ENCODE data around the gene AP1M2.

AP1M2 gene

DNA sequence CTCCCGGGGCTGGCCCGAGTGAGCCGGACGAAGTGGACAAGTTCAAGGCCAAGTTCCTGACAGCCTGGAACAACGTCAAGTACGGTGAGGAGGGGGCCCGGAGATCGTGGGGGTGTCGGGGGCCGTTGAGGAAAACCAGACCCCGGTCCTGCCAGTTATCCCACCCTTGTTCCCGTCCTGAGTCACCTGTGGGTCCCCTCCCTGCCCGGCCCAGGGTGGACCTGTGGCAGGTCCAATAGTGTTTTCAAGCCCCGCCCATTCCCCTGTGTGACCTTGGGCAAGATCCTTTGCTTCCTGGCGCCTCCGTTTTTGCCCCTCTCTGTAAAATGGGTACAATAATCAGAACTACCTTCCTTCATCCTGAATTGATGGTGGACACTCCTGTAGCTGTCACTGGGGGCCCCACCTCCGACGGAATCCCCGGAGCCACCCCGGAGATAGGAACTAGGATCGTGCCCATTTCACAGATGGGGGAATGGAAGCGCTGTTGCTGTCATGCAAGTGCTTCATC is 42.8 kb downstream of the AP1M2 start:
- TF ChIP-seq GATA3 (IDR thresholded peaks at IDR 0.05; ENCODE audit: low read depth, low read length) (no peak), GATA2 (IDR thresholded peaks at IDR 0.05; ENCODE audit: low read depth, low read length) (no peak)

DNA sequence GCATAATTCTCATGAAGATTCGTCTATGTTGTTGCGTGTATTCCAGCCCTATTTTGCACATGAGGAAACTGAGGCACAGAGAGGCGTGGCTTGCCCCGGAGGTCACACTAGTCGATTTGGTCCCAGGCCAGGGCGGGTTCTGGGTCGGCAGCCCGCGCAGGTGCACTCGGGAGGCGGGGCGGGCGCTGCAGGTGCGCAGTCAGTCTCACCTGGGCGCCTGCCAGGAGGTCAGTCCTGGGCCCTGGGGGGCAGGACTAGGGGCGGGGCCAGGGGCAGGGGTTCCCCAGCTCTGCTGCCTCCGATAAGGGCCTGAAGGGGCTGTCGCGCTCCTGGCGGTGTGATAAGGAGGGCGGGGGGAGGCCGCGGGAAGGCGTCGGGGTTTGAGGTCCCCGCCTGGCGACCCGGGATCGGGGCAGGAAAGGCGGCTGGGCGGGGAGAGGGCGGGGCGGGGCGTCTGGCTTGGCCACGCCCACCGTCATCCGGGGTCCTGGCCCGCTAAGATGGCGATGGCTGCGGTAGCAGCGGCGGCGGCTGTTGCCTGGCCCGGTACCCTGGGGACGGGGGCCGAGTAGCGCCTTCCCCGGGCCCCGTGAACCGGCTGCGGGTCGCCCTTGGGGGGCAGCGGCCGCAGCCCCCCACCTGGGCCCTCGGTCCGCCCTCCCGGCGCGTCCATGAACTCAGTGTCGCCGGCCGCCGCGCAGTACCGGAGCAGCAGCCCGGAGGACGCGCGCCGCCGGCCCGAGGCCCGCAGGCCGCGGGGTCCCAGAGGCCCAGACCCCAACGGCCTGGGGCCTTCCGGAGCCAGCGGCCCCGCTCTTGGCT is 43.5 kb downstream of the AP1M2 start, which contains the start of gene ATG4D:
ATG4D (plus strand) TSS at position 485 of the 822 bp plus-strand sequence; CDS start at position 672, 187 bp downstream.
- TF ChIP-seq GATA3 (IDR thresholded peaks at IDR 0.05; ENCODE audit: low read depth, low read length) (no peak), GATA2 (IDR thresholded peaks at IDR 0.05; ENCODE audit: low read depth, low read length) (no peak)

DNA sequence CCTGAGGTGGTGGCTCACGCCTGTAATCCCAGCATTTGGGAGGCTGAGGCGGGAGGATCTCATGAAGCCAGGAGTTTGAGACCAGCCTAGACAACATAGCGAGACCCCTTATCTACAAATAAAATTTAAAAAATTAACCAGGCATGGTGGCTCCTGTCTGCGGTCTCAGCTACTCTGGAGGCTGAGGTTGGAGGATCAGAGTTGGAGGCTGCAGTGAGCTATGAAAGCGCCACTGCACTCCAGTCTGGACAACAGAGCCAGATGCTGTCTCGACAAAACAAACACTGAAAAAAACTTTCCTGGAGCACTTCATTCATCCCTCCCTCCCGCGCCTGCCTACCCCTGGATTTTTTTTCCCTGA is 44.1 kb downstream of the AP1M2 start:
- TF ChIP-seq GATA3 (IDR thresholded peaks at IDR 0.05; ENCODE audit: low read depth, low read length) (no peak), GATA2 (IDR thresholded peaks at IDR 0.05; ENCODE audit: low read depth, low read length) (no peak)

DNA sequence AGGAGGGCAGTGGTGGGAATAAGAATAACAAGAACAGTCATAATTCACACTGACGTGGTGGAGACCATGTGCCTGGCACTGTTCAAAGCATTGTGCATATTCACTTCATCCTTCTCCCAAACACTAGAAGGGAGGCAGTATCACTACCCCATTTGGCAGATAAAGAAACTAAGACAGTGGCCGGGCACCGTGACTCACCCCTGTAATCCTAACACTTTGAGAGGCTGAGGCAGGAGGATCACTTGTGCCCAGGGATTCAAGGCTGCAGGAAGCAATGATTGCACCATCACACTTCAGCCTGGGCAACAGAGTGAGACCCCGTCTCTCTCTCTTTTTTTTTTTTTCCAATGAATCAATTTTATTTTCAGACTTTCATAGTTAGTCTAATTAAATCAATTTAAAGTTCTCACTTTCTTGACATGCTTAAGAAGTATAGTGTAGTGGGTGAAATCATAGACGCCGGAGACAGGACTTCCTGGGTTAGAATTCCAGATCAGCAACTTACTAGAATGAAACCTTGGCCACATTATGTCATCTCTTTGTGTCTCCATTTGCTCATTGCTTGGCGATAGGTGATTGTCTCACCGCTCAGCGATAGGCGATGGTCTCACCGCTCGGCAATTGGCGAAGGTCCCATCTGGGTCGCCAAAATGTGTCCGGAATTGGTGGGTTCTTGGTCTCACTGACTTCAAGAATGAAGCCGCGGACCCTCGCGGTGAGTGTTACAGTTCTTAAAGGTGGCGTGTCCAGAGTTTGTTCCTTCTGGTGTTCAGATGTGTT is 48.7 kb downstream of the AP1M2 start:
- TF ChIP-seq GATA3 (IDR thresholded peaks at IDR 0.05; ENCODE audit: low read depth, low read length) = no peak
- TF ChIP-seq GATA2 (IDR thresholded peaks at IDR 0.05; ENCODE audit: low read depth, low read length) = no peak

DNA sequence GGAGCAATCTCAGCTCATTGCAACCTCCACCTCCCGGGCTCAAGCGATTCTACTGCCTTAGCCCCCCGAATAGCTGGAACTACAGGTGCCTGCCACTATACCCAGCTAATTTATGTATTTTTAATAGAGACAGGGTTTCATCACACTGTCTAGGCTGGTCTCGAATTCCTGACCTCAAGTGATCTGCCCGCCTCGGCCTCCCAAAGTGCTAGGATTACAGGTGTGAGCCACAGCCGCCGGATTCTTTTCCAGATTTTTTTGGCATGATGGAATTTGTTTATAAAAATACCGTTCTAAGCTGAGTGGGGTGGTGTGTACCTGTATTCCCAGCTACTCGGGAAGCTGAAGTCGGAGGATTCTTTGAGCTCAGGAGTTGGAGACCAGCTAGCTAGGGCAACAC is 49.4 kb downstream of the AP1M2 start:
- no peak for TF ChIP-seq GATA2 (IDR thresholded peaks at IDR 0.05; ENCODE audit: low read depth, low read length)
- no peak for TF ChIP-seq GATA3 (IDR thresholded peaks at IDR 0.05; ENCODE audit: low read depth, low read length)

DNA sequence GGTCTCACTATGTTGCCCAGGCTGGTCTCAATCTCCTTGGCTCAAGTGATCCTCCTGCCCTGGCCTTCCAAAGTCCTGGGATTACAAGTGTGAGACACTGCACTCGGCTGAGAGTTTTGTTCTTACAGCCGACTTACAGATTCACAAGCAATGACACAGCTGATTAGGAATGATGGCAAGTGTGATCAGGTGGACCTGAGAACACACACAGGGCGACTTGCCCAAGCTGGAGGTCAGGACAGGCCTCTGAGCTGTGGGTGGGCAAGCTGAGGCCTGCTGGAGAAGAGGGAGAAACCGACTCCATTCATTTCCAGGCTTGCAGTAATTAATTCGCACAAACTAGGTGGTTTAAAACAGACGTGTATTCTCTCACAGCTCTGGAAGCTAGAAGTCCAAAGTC is 51.5 kb downstream of the AP1M2 start:
- TF ChIP-seq GATA3 (IDR thresholded peaks at IDR 0.05; ENCODE audit: low read depth, low read length) (no peak), GATA2 (IDR thresholded peaks at IDR 0.05; ENCODE audit: low read depth, low read length) (no peak)

DNA sequence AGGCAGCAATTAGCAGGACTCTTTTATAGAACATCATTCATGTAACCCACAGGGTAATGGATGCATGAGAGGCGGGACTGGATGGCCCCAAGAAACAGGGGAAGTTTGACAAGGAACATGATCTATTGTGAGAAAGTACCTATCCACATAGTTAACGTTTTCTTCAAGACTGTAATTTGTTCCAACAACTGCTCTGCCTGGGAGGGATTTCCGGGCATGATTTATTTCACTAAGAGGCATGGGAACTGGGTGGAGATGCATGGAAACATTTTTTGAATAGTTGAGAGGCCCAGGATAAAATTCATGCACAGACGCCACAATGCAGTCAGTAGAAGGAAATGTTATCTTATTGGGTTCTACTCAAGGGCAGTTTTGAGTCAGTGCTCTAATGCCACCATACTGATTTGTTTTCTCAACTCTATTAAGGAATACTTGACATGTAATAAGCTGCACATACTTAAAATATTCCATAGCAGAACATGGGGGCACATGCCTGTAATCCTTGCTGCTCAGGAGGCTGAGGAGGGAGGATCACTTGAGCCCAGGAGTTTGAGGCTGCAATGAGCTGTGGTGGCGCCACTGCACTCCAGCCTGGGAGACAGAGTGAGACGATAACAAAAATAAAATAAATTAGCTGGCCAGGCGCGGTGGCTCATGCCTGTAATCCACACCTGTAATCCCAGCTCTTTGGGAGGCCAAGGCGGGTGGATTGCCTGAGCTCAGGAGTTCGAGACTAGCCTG is 53.3 kb downstream of the AP1M2 start:
- TF ChIP-seq GATA3 (IDR thresholded peaks at IDR 0.05; ENCODE audit: low read depth, low read length) (no peak), GATA2 (IDR thresholded peaks at IDR 0.05; ENCODE audit: low read depth, low read length) (no peak)

DNA sequence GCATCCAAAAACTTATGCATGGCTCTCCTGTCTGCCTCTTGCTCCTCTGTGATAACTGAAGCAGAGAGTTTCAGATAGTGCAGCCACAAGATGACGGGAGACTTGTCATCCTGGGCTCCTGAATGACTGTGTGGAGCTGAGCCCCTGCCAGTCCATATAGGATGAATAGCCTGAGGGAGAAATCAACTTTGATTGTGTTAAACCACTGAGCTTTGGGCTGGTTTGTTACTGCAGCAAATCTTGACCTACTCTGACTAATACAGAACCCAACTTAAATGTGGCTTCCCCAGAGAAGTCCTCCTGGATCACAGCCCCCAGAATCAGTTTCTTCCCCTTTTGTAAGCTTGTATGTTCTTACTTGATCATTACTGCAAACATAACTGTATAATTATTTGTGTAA is 54.7 kb downstream of the AP1M2 start:
- TF ChIP-seq GATA3 (IDR thresholded peaks at IDR 0.05; ENCODE audit: low read depth, low read length) (no peak), GATA2 (IDR thresholded peaks at IDR 0.05; ENCODE audit: low read depth, low read length) (no peak)

DNA sequence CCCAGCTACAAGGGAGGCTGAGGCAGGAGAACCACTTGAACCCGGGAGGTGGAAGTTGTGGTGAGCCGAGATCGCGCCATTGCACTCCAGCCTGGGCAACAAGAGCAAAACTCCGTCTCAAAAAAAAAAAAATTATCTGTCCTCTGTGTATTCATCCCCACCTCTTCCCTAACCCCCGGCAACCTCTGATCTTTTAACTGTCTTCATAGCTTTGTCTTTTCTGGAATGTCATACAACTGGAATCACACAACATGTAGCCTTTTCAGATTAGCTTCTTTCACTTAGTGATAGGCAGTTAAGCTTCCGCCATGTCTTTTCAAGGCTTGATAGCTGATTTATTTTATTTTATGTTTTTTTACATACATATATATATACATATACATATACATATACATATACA is 61.5 kb downstream of the AP1M2 start:
- TF ChIP-seq GATA3 (IDR thresholded peaks at IDR 0.05; ENCODE audit: low read depth, low read length) = no peak
- TF ChIP-seq GATA2 (IDR thresholded peaks at IDR 0.05; ENCODE audit: low read depth, low read length) = no peak

DNA sequence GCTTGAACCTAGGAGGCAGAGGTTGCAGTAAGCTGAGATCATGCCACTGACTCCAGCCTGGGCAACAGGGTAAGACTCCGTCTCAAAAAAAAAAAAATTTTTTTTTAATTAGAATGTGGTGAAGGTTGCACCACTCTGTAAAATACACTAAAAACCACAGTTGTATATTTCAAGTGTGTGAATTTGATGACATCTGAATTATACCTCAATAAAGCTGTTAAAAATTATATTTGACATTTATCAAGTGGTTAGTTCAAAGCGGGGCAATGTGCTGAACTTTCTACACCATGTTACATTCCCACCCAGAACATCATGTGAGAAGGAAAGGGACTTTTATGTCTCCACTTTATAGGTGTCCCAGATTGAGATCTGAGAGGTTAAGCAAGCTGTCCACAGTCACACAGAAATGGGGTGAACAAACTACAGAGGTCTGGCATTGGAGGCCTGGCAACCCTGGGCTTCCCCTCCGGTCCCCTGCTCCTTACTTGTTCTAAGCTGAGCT is 63.9 kb downstream of the AP1M2 start:
- TF ChIP-seq GATA3 (IDR thresholded peaks at IDR 0.05; ENCODE audit: low read depth, low read length) (no peak), GATA2 (IDR thresholded peaks at IDR 0.05; ENCODE audit: low read depth, low read length) (no peak)

Measured in SH-SY5Y (cell line).